HG02973 (cell line): Measurements from ENCODE around the gene PARK7.

Experiments
- ATAC-seq: cut with Tn5 transposase; IDR thresholded peaks from one replicate; pipeline ENCODE4 v1.9.1; 2021; ENCODE audit warnings: moderate library complexity; ENCODE audit not compliant: unreplicated experiment

The PARK7 gene

DNA sequence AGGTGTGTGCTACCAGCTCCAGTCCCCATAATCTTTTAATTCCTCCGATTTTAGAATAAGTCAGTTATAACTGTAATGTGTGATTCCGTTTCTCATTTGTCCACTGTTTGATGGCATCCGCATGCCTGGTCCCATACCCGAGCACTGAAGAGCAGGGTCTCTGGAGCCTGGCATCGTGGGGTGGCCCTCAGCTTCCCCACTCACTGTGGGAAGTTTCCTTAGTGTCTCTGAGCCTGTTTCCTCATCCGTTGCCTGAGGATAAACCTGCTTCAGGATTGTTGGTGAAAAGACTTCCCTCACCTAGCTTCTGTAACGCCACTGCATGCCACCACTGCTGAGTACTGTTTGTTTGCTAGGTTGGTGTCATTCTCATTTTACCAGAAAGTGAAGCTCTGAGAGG, 19.5 kb downstream of the PARK7 start:
- ATAC-seq, result no peak

DNA sequence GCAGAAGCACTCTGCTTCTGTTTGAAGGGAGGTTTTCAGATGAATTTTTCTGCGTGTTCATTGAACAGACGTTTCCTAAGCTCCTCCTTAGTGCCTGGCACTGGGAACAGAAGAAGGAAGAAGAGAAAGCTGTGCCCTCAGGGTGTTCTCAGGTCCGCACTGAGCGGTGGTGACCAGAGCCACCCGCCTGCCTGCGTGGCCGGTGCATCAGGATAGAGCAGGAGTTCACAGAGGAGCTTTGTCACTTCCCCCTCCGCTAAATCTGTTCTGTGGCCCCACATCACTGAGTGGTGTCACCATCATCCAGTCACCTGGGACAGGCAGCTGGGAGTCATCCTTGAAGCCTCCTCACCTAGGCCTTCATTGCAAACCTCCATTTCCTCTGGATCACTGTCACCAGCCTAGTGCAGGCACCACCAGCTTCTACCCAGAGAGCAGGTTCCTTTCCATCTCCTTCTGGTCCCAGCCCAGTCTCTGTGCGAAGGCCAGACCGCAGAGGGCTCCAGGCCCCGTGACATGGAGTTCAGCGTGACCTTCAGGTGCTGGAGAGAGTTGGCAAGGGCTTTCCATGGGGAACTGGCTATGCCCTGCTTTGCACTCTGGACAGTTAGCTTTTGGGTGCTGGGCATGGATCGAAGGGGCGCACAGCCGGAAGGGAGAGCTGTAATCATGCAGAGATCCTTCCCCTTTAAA, 21.7 kb downstream of the PARK7 start:
- no peak for ATAC-seq

DNA sequence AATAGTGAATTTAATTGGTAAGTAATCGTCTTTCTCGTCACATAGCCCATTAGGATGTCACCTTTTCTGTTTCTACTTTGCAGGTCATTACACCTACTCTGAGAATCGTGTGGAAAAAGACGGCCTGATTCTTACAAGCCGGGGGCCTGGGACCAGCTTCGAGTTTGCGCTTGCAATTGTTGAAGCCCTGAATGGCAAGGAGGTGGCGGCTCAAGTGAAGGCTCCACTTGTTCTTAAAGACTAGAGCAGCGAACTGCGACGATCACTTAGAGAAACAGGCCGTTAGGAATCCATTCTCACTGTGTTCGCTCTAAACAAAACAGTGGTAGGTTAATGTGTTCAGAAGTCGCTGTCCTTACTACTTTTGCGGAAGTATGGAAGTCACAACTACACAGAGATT, 23.3 kb downstream of the PARK7 start:
- no peak for ATAC-seq

DNA sequence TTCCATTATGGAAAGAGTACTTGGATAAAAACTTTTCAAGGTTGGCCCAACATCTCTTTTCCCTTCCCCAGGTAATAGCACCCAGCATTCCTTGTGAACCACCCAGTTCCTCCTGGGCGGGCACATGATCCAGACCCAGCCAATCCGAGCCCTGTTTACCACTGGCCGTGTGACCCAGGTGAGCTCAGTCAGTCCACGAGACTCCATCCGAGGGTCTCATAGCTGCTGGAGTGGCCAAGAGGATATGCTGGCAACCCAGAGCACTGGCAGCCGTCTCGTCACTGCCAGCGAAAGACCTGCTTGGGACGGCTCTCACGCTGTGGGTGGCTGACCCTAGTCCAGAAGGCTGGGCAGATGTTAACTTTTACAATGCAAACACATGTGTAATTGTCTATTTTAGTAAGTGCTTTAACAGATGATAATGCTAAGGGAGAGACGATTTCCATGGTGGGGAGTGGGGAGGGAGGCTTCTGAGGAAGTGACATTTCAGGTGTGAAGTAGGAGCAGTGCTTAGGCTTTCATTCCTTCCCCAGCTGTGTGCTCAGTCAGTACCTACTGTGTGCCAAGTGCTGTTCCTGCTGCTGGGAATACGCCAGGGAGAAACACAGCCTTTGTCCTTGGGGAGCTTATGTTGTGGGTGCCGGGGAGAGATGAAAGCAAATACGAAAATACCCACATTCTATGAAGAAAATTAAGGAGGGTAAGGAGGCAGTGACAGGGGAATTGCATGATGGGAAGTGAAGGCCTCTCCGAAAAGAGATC, 24.5 kb downstream of the PARK7 start:
- ATAC-seq, result no peak

DNA sequence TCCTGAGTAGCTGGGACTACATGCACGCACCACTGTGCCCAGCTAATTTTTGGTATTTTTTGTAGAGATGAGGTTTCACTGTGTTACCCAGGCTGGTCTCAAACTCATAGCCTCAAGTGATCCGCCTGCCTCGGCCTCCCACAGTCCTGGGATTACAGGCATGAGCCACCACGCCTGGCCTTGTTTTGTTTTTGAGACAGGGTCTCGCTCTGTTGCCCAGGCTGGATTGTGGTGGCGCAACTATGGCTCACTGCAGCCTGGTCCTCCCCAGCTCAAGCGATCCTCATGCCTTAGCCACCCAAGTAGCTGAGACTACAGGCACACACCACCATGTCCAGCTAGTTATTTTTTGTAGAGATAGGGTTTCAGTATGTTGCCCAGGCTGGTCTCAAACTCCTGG, 26.0 kb downstream of the PARK7 start:
- ATAC-seq, result no peak

DNA sequence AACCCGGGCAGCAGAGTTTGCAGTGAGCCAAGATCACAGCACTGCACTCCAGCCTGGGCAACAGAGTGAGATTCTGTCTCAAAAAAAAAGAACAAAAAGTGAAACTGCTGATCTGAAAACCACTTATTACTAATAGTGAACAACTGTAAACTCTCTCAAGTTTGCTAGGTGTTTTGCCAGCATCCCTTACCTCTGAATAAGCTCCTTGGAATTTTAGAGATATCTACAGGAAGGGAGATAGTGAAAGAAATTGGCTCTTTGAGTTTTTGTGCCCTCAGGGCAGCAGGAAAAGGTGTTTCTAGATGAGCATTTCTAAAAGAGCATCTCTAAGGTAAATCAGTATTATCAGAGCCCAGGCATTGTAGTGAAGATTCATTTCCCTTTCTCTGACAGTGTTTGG, 27.1 kb downstream of the PARK7 start:
- no peak for ATAC-seq

DNA sequence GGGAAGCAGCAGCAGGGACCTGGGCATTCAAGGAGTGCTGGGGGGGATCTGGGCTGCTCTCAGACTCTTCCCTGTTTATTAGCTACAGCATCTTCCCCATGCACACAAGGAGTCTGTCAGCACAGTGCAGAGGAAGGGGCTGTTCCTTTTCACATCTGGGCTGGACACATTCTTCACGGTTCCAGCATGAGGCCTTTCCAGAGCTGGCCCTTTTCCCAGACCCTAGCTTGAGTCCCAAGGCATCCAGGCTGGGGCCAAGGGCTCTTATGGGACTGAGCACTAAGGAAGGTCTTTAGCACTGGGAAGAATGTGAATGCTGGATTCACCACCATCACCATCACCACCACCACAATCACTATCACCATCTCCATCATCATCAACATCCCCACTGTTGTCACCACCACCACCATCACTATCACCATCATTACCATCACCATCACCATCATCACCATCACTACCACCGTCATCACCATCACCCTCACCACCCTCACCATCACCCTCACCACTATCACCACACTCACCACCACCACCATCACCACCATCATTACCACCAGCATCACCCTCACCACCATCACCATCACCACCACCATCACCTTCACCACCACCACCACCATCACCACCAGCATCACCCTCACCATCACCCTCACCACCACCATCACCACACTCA, 28.4 kb downstream of the PARK7 start:
- ATAC-seq, result no peak

DNA sequence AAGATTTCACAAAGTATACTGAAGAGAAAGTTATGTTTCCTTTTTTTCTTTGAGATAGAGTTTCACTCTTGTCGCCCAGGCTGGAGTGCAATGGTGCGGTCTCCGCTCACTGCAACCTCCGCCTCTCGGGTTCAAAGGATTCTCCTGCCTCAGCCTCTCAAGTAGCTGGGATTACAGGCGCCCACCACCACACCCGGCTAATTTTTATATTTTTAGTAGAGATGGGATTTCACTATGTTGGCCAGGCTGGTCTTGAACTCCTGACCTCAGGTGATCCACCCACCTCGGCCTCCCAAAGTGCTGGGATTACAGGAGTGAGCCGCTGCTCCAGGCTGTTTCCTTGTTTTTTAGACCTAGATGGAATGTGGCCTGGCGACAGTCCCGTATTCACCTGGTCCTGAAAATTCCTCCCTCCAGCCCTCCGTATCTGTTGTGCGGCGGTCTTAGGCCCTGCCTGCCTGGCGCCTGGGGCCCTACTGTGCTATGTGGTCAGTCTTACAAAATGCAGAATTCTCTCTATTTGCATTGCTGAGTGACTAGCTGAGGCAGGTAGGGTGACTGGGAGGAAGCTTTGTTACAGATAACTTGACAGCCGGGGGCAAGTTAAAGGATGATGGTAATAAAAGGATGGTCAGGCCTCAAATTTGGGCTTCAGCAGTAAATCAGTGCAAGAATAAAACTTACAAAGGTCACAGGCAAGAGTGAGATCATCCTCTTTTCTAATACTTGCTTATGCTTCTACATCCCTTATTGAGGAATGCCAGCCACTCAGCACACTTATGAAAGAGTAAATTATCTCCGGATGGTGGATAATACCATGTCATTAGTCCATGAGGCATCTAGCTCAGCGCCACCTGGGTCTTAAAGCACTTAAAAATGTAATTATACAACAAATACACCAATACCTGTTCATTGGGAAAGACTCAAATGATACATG, 30.3 kb downstream of the PARK7 start:
- ATAC-seq, result no peak

DNA sequence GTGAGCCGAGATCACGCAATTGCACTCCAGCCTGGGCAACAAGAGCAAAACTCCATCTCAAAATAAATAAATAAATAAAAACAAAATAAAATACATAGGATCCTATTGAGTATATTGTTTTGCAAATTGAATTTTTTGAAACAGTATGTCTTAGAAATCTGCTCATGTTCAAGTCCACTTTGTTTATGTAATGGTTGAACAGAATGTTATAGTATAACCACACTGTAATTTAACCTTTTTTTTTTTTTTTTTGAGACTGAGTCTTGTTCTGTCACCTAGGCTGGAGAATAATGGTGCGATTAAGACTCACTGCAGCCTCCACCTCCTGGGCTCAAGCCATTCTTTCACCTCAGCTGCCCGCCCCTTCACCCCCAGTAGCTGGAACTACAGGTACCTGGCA, 31.4 kb downstream of the PARK7 start:
- ATAC-seq, result no peak

DNA sequence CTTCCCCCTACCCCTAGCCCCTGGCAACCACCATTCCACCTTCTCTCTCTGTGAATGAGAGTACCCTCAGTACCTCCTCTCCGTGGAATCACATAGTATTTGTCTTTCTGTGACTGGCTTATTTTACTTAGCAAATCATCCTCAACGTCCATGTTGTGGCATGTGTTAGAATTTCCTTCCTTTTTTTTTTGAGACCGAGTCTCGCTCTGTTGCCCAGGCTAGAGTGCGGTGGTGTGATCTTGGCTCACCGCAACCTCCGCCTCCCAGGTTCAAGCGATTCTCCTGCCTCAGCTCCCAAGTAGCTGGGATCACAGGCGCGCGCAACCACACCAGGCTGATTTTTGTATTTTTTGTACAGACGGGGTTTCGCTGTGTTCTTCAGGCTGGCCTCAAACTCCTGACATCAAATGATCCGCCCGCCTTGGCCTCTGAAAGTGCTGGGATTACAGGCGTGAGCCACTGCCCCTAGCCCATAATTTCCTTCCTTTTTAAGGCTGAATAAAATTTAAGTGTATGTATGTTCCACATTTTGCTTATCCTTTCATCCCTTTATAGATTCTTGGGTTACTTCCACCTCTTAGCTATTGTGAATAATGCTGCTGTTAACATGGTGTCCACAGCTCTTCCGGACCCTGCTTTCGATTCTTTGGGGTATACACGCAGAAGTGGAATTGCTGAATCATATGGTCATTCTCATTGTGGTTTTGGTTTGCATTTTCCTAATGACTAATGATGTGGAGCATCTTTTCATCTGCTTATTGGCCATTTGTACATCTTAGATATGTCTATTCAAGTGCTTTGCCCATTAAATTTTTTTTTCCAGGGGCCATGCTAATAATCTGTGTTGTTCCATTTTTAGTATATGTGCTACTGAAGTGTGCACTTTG, 32.3 kb downstream of the PARK7 start:
- ATAC-seq, result no peak

DNA sequence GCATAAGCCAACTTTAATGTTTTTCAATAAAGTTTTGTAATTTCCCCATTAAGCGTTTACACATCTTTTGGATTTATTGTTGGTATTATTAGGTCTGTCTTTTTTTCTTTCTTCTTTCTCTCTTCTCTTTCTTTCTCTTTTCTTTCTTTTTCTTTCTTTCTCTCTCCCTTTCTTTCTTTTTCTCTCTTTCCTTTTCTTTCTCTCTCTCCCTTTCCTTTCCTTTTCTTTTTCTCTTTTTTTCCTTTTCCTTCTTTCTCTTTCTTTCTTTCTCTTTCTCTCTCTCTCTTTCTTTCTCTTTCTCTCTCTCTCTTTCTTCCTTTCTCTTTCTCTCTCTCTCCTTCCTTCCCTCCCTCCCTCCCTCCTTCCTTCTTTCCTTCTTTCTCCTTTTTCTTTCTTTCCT, 33.3 kb downstream of the PARK7 start:
- ATAC-seq, result no peak

DNA sequence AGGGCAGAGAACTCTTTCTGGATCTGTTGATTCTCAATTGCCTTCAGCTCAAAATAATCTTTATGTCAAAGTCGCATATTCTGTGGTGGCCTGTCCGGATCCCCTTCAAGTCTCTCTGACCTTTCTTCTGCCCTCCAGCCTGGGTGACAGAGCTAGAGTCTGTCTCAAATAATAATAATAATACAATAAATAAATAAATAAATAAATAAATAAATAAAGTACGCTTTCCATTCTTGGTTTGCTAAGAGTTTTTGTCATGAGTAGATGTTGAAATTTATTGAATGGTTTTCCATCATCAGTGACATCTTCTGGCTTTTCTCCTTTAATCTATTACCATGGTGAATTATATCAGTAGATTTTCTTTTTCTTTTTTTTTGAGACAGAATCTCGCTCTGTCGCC, 33.9 kb downstream of the PARK7 start:
- no peak for ATAC-seq

DNA sequence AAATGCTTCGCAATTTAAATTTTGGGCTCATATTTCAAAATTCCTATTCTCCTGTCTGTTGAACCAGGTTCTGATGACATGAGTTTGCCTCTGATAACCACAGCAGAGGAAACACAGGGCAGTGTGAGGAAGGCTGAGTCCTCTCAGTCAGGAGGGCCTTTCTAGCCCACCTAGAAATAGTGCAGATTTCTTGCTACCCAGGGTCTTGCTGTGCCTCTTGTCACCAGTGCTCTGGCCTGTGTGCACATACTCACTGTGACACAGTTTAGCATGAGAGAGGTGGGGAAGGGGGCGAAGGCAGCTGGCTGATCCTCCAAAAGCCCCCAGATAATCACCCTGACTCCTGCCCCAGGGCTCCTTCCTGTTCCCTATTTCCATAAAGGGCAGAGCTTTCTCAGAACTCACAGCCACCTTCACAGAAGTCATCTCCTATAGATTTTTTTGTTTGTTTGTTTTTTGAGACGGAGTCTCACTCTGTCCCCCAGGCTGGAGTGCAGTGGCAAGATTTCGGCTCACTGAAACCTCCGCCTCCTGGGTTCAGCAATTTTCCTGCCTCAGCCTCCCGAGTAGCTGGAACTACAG, 40.9 kb downstream of the PARK7 start:
- no peak for ATAC-seq

DNA sequence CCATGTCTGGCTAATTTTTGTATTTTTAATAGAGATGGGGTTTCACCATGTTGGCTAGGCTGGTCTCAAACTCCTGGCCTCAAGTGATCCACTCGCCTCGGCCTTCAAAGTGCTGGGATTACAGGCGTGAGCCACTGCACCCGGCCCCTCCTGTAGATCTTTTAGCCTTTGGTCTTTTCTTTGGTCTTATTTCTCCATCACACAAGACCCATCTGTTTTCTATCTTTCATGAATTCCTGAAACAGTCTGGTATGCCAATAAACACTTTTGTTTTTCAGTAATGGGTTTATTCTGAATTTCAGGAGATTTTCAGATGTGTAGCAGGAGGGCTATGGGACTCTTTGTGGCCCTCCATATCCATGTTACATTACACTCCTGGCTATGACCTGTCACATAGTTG, 41.4 kb downstream of the PARK7 start:
- ATAC-seq, result no peak

DNA sequence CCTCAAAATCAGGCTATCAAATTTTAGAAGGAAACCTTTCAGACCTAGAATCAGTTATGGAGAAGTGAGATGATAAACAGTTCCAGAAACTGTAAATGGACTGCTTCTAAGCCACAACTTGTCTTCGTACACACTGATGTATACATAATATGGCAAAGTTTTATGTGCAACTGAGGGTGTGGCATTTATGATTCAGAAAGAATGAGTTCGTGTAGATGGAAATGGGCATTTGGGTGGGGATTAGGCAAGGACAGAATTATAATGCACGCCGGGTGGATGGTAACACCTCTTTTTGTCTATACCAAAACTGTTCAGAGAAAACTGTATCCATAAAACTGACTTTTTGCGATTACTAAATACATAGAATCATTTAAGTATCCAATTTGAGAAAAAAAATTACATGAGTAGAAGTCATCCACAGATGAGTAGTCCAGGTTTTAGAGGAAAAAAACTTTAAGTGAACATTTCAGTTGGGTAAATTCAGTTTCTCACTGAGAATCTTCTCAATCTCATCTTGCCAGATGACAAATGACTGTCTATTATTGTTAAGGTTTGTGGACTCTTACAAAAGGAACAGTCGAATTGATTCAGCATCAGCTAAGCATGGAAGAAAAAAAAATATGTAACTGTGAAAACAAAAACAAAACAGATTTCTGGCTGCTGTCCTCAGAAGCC, 42.1 kb downstream of the PARK7 start:
- ATAC-seq, result no peak

DNA sequence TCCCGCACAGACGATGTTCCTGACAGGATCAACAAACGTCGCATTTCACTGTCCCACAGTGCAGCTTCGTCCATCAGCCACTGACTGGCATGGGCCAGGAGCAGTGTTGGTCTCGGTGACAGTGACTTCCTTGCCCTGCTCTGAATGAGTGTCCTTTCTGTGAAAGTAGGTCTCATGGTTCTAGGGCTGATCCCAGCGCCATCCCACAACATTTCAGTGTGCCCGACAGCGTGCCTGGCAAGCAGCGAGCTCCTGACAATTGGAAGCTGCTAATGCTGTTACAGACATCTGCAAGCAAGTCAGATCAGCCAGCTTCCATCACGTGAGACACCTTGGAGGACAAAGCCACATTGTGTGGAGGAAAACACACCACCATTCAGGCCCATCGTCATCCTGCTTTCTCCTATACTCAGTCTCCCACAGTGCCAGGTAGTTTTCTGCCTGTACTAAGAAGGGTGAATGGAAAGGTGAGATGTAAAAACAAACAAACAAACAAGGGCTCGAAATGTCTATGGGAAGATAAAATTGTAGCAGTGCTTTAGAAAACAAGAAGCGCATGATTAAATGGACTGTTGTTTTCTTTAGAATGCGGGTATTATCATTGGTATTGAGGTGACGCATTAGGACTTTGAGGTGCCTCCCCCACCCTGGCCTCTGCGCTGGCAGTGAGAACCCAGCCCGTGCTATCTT, 42.7 kb downstream of the PARK7 start:
- no peak for ATAC-seq

DNA sequence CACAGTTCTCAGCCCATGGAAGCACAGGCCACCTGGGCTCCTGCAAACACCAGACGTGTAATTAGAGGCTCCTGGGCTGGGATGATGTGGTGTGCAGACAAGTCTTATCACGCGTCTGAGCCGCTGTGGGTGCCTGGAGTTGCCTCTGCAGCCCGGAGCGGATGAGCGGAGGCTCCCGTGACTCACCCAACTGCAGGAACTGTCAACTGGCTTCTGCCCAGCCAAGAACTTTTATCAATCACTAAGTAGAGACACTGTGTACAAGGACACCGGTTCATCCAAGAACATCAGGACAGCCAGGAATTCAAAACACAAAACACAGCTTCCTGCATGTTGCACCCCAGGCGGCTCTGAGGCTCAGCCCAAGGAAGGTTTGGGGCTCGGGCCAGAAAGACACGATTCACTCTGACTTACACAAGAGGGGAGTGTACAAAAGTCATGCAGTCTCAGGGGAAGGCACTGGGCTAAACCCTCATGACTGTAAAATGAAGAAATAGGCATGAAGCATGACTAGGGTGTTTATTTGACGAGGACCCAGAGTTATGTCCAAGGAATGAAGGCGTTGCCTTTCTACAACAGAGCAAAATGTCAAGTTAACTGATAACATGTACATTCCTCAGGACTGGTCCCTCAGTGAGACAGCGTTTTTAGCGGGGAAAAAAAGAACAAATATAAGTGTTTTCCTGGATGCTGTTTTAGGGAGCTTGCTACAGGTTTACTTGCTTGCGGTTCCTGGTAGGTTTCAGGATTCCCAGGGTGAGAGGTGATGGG, 43.5 kb downstream of the PARK7 start:
- no peak for ATAC-seq
